ENCODE measurements around the gene EML3.
"Not testable (repeated sequence)": the region's sequence is repeated elsewhere in the genome, so short reads cannot be mapped to it uniquely, and the experiment has no call there.

Gene EML3

GRCh38 chr11:62595124-62595523 lies 17.5 kb downstream of the EML3 start:
- DNase-seq = no peak

- DNase-seq = peak; percentile 80
These were observed 19.0 kb downstream of the EML3 start for GRCh38 chr11:62593434-62594044.

- no peak for DNase-seq
These were observed 19.6 kb downstream of the EML3 start for GRCh38 chr11:62592989-62593421.

- no peak for DNase-seq
These were observed 20.3 kb downstream of the EML3 start for GRCh38 chr11:62592146-62592815.

- DNase-seq = peak; percentile 99
These were observed 21.0 kb downstream of the EML3 start, which contains the start of gene TUT1 for GRCh38 chr11:62591448-62592145. TUT1 (minus strand) TSS chr11:62591523; CDS start chr11:62591485, 38 bp downstream.

GRCh38 chr11:62588966-62589637 lies 23.5 kb downstream of the EML3 start:
- no peak for DNase-seq

GRCh38 chr11:62585356-62585755 lies 27.2 kb downstream of the EML3 start:
- DNase-seq = not testable (repeated sequence)

- DNase-seq = not testable (repeated sequence)
These were observed 30.8 kb downstream of the EML3 start for GRCh38 chr11:62581735-62582134.

- no peak for DNase-seq
These were observed 31.4 kb downstream of the EML3 start for GRCh38 chr11:62580959-62581715.

GRCh38 chr11:62579252-62579651 lies 33.3 kb downstream of the EML3 start:
- DNase-seq = no peak

- no peak for DNase-seq
These were observed 34.0 kb downstream of the EML3 start for GRCh38 chr11:62578541-62578940.

- DNase-seq = no peak
These were observed 35.4 kb downstream of the EML3 start for GRCh38 chr11:62577046-62577714.

- no peak for DNase-seq
These were observed 36.7 kb downstream of the EML3 start for GRCh38 chr11:62575837-62576236.

- DNase-seq = no peak
These were observed 37.4 kb downstream of the EML3 start for GRCh38 chr11:62575156-62575555.

GRCh38 chr11:62574363-62575071 lies 38.1 kb downstream of the EML3 start:
- peak; percentile 30 for DNase-seq

GRCh38 chr11:62573592-62574362 lies 38.8 kb downstream of the EML3 start, which contains the start of gene EEF1G:
EEF1G (minus strand) TSS chr11:62573891; CDS start chr11:62573842, 49 bp downstream.
- DNase-seq = peak; percentile 100

- DNase-seq = no peak
These were observed 39.5 kb downstream of the EML3 start for GRCh38 chr11:62573006-62573591.

GRCh38 chr11:62572431-62572830 lies 40.1 kb downstream of the EML3 start:
- no peak for DNase-seq

- not testable (repeated sequence) for DNase-seq
These were observed 41.1 kb downstream of the EML3 start for GRCh38 chr11:62571493-62571892.

GRCh38 chr11:62570903-62571302 lies 41.7 kb downstream of the EML3 start:
- not testable (repeated sequence) for DNase-seq

All from fibroblast of skin of scalp (primary cell).